Skin epidermis (tissue), 12 donors: ENCODE data around the gene MAML3.
A peak's percentile ranks its signal among the peaks of the same experiment; 100 is the strongest.

Source experiments
- H3K27ac ChIP-seq, 21 experiments: fragments of 200-600 bp; sonication (generic) in 11 of 21; one replicate each; pipeline ENCODE4 v1.5.0; 2020; ENCODE audit warnings: mild to moderate bottlenecking in 3 of 21, inconsistent platforms in 2 of 21, moderate library complexity in 2 of 21
- H3K4me3 ChIP-seq, 7 experiments: fragments of 200-600 bp; sonication (generic) in 2 of 7; one replicate each; pipeline ENCODE4 v1.5.0; 2020; ENCODE audit warnings: inconsistent platforms in 2 of 7, mild to moderate bottlenecking in 2 of 7, moderate library complexity in 1 of 7

Gene MAML3

DNA sequence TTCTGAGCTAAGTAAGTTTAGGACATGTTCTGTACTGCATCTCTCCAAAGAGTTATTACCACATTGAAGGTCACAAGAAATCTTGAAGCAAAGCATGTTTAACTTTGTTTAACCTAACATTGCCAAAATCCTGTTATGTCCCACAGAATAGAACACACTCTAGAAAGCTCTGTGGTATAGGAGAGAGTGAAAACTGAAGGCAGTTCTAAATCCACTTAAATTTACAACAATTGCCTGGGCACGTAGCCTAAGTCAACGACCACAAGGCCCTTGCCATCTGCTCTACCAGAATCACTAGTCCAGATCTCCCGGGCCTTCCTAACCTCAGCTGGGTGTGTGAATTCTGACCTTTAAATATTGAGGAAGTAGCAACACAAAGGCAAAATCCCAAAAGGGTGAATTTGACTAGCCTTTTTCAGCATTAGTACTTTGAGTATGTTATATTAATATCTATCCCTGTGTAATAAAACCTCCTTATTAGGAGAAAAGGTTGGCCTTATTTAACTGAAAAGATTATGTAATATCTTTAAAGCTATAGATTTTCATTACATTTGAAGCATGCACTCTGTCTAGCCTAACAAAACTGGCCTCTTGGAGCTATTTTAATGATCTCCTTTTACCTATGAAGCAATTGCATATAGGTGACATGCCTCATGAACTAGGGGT, 4.5 kb upstream of the MAML3 start:
- Histone ChIP-seq H3K4me3 (no peak overlapping the region), H3K27ac (peak overlapping the region in 1 of 21 experiments; percentile 25)

DNA sequence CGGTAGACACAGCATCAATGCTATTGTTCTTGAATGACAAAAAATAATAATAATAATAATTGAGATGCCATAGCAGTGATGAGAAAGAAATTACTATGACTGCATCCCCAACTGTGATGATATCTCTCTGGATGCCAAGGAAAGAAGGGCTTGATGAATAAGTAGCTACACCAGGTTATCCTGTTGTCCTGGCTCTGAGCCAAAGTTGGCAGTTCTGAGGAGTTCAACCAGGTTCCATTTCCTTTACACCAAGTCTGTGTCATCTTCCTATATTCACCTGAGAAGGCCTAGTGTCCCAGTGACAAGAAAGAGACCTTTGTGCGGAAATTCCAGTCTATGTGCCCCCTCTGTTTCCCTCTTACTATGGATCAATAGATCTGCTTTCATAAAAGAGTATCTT, 3.4 kb upstream of the MAML3 start:
- H3K27ac ChIP-seq, result peak overlapping the region in 1 of 21 experiments; percentile 38
- H3K4me3 ChIP-seq, result no peak overlapping the region

DNA sequence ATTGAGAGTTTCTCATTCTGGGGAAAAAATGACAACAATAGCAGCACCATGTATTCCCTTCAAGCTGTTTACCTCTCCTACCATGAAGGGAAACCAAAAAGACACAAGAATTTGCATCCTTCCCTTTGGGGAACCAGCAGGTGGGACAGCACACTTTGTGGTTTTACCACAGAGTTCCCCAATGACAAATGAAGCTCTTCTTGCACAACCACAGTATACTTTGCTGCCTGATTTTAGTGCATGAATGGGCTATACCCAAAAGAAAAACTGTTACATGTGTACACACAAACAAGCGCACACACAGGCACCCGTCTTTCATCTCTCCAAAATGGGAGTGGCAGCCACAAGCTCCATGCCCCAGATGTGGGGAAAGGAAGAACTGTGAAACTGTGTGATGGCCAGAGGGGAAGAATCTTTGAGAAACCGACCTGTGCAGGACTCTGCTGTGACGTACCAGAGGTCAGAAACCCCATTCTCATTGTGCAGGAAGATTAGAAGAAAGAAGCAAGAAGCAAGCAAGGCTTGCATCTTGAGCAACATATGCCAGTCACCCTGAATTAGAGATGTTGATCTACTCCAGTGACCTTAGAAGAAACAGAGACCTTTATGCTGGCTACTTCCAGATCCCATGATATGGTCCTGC, 2.7 kb upstream of the MAML3 start:
- Histone ChIP-seq H3K4me3 (no peak overlapping the region), H3K27ac (peak overlapping the region in 1 of 21 experiments; percentile 10)

DNA sequence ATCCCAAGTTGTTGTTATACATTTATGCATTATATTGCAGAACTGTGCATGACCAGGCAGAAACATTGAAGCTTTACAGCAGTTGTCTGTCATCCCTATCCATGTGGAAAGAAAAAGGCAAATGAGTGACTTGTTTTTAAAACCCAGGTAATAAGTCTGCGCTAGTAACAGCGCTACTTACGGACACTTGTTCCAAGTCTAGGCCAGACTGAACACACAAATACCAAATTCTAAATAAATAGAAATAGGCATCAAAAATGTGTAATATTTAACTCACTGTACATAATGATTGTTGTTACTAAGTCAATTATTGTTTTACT, 548 bp upstream of the MAML3 start:
- H3K27ac ChIP-seq, result peak overlapping the region in 20 of 21 experiments; percentile 77 to 100 (median 94)
- H3K4me3 ChIP-seq, result peak overlapping the region; percentile 68 to 91 (median 82)

DNA sequence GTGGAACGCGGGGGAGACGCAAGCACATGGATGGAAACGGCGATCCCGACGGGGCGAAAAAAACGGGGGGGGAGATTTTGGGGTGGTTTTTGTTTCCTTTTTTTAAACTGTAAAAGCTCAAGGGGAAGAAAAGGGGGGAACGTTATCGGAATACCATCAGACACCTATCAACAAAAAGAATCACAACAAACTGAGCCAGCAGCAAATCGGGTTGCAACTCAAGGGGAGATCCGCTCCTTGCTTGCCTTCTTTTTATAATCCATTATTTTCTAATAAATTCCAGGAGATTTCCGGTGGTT, 616 bp downstream of the MAML3 start:
- peak overlapping the region; percentile 36 to 100 (median 93) for H3K27ac ChIP-seq
- peak overlapping the region; percentile 68 to 91 (median 82) for H3K4me3 ChIP-seq

DNA sequence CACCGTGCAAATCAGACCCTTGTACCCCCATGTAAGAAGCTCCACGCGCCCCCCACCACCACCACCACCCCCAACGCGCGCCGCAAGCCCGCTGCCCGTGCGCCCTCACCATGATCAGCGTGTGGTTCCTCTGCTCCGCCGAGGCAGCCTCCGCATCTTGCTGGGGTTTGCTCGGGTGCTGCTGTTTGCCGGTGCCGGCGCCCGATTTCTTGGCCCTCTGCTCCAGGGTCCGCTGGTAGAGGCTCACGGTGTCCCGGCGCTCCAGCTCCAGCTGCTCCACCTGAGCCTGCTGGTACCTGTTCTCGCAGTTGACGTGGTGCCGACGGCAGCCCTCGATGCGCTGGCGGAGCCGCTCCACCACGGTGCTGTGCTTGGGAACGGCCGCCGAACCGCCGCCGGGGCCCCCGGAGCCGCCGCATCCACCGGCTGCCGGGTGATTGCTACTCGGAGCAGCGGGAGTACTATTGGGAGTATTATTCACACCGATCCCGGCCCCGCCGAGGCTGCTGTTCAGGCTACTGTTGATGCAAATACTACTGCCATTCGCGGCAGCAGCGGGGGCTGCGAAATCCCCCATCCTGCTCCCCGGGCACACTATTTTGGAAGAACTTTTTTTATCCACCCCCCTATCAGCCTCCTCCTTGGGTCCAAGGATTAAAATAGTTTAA, 1.1 kb downstream of the MAML3 start:
- peak overlapping the region; percentile 68 to 91 (median 82) for H3K4me3 ChIP-seq

DNA sequence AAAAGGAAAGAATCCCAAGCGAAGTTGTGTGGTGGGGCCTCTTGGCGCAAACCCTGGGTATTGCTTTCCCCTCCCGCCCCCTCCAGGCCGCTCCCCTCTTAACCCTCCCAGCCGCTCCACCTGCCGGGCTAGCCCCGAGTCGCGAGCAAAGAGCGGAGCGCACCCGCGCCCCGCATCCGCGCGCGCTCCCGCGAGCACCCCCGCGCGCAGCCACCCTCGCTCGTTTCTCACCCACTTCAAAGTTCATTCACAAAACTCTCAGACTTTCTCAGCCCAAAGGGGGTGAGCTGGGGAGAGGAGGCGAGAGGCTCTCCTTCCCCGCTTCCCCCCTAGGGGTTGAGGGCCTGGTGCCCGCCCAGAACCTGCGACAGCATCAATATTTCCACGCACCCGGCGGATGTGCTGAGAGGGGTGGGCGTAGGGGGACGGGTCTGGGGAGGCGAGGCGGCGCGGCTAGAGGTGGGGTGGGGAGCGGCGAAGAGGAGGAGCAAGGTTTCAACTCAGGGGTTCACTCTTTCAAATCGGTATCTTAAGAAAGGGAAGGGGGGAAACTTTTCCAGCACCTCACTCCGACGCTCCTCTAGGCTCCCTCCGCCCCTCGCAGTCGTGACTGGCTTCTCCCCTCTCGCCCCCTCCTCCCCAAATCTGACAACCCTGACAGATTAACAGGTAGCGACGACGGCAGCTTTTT, 1.8 kb downstream of the MAML3 start:
- Histone ChIP-seq H3K27ac (peak overlapping the region; percentile 36 to 100 (median 93)), H3K4me3 (peak overlapping the region; percentile 68 to 91 (median 82))

More for the DNA sequence above, 1.1 kb downstream of the MAML3 start:
- peak overlapping the region; percentile 36 to 100 (median 93) for H3K27ac ChIP-seq

DNA sequence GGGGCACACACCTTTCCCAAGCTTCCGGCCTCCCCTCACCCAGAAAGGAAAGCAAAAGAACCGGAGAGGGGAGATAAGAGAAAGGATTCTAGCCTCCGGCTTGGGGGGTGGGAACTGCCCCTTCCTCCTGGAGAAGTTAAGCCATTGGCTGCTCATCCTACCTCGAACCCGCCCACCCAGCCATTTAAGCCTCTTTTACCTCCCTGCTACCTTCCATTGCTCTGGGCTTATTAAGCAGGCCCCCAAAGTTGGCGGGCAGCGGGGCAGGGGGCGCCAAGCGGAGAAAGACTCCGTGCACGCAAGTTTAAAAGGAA, 2.3 kb downstream of the MAML3 start:
- peak overlapping the region; percentile 77 to 100 (median 93) for H3K27ac ChIP-seq
- H3K4me3 ChIP-seq, result peak overlapping the region; percentile 68 to 91 (median 82)

DNA sequence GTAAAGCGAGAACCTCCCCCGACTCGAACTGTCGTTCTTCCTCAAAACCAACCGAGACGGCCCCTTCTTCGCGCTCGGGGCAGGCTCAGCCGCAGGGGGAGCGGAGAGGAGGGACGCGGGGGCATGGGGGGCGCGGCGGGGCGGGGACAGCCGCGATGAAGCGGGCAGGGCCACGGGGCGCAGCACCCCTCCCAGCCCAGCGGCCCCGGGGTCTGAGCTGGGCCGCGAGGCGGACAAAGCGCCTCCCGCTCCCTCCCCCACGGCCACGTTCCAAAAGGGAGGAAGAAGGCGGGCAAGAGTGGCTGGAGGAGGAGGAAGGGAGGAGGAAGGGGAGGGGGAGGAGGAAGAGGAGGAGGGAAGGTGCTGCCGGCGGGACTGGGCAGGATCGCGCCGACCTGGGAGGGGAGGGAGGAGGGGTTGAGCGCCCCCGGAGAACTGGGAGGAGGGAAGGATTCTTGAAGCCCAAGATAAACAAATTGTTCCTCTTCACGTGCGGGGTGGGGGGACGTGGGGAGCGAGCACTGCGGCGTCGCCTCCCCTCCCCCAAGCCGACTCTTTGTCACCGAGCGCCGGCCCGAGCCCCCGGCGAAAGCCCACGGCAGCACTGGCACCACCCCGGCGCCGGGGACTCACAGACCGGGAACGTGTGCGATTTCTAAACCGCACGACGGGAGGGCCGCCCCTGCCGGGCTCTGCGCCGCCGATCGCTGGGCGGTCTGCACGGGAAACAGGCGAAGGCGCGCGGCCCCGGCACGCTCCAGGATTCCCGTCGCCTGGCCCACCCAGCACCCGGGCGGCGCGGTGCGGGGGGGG, 2.9 kb downstream of the MAML3 start:
- H3K27ac ChIP-seq, result peak overlapping the region; percentile 77 to 100 (median 93)

DNA sequence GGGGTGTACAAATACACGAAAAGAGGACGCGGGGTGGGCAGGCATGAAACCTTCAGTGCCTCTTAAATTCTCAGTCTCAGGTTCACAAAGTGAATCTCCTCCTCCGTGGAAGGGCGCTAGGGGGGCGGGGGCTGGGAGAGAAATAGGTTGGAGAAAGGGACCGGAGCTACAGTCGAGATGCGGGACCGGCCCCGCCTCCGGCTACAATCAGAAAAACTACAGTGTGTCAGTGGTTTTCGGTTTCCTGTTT, 3.4 kb downstream of the MAML3 start:
- peak overlapping the region; percentile 68 to 91 (median 82) for H3K4me3 ChIP-seq
- H3K27ac ChIP-seq, result peak overlapping the region; percentile 77 to 100 (median 93)

More for the DNA sequence above, 2.9 kb downstream of the MAML3 start:
- peak overlapping the region; percentile 68 to 91 (median 82) for H3K4me3 ChIP-seq

DNA sequence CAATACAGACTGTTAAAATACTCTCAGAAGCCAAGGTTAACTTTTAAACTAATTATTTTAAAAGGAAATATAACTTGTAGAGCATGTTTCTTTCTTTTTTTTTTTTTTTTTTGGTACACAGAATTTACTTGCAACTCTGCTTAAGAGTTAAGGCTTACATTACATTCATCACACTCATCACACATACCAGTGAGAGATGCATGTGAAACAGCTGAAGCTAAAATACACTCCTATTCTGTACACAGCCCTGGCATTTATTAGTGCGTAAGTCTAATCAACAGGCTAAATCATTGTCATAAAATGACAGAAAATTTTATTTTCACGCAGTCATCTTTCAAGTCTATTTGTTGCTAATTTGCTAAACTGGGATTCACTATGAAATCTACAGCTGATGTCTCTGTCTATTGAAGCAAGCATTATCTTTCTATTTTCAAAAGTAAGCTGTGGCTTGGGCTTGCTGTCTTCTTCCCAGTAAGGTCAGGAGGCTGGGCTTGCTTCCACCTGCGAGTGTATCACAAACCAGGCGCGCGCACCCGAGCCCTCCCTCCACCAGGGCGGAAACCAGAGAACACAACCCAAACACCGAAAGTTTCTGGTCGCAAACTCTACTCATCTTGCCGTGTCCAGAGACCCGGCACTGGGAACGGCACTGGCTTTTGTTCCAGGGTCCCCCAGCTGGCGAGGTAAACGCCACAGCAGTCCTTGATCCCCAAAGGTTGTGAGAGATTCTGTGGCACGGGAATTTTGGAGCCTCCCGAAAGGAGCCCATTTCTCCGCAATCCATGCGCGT, 3.9 kb downstream of the MAML3 start:
- peak overlapping the region; percentile 68 to 91 (median 82) for H3K4me3 ChIP-seq
- H3K27ac ChIP-seq, result peak overlapping the region; percentile 77 to 100 (median 93)

DNA sequence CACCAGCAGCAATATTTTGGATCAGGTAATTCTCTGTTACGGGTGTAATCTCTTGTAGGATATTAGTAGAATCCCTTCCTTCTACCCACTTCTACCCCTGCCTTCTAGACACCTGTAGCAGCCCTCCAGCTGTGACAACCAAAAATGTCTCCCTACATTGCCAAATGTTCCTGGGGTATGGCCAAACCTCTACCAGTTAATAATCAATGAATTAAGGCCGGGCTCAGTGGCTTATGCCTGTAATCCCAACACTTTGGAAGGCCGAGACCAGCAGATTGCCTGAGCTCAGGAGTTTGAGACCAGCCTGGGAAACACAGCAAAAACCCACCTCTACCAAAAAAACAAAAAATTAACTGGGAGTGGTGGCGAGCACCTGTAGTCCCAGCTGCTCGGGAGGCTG, 9.9 kb downstream of the MAML3 start:
- H3K27ac ChIP-seq, result no peak overlapping the region

DNA sequence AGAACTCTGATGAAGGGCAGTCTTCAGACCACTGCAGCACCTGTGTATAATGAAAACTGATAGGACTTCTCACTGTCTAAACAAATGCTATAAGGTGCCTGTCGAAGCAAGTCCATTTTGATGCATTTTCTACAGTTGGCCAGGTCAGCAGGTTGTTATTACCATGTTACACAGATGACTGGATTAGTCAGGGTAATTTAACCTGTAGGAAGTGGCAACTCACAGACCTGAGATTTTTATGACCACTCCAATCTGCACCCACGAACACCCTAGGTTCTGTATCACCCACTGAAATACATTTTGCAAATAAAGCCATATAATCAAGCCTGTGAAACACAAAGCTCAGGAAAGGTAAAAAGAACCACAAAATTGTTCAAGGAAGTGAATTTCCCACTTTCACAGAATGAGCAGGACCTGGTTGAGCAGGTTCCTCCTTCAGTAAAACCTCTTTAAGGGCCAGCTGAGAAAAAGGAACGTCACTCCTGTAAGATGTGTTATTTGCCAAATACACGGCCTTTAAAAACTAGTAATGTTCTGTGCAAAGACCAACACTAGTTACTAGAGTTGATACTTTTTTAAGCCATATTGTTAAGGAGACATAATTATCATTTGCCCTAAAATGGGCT, 12.7 kb downstream of the MAML3 start:
- peak overlapping the region in 2 of 21 experiments; percentile 13 to 42 for H3K27ac ChIP-seq
- H3K4me3 ChIP-seq, result no peak overlapping the region

More for the DNA sequence above, 9.9 kb downstream of the MAML3 start:
- no peak overlapping the region for H3K4me3 ChIP-seq

DNA sequence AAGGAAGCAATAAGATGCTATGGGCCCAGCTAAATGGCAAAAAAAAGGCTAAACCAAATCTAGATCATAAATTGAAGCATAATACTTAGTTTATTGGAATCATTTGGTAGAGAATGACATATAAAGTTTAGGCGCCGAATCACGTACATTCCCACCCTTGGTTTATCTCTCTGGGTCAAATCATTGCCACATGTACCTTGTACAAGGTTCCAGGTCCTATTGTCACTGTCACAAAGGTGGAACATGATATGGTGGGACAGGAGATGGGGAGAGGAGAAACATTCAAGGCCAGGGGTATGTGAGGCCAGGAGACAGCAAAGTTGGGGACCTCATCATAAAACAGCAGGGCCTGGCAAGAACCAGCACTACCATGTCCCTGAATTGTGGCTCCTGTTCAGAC, 13.4 kb downstream of the MAML3 start:
- no peak overlapping the region for H3K4me3 ChIP-seq
- peak overlapping the region in 2 of 21 experiments; percentile 13 to 18 for H3K27ac ChIP-seq

DNA sequence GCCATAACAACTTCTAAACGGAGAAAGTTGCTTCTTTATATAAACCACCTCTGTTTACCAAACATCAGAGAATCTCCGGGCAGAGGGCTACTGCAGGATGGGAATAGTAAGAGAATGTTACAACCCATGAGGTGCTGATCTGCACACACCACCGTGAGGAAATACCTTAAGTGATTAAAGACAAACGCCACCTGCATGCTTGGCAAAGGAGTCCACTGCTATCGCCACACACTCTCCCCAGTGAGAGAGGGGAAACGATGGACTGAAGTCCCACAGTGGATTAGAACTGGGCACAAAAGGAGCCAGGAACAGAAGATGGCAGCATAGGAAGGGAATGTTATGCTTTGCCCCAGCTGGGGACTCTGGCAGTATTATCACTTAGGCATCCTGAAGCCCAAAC, 15.6 kb downstream of the MAML3 start:
- no peak overlapping the region for H3K27ac ChIP-seq
- no peak overlapping the region for H3K4me3 ChIP-seq

DNA sequence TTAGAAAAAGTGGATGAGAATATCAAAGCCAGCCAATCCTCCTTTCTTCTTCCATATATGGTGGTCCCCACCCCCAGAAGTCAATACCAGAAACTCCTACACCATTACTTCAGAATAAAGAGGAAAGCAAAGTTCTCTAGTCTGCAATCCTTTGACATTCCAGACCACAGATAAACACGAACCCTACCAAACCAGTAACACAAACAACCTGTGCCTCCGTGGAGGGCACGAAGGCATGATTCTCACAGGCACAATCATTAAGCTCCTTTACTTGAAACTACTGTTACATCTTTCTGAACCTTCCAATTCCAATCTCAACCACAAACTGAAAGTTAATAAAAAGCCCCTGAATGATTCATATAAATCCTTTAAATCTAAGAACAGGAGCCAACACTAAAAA, 16.3 kb downstream of the MAML3 start:
- no peak overlapping the region for H3K4me3 ChIP-seq
- no peak overlapping the region for H3K27ac ChIP-seq

DNA sequence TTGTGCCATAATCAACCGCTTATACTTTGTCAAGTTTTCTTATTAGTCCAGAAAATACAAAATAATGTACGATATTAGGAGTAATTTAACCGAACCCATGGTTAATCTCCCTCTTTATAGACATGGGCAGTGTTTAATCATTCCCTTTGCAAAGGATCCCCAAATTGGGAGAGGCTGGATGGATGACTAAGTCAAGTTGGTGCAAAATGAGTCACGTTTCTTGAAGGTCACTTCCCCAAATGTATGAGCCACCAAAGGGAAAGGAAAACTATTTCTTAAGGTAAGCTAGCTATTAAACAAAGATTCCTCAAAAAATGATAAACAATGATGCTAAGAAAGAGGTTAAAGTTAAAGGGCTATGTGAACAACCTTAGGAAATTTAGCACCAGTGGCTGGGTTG, 17.5 kb downstream of the MAML3 start:
- H3K4me3 ChIP-seq, result no peak overlapping the region
- no peak overlapping the region for H3K27ac ChIP-seq

DNA sequence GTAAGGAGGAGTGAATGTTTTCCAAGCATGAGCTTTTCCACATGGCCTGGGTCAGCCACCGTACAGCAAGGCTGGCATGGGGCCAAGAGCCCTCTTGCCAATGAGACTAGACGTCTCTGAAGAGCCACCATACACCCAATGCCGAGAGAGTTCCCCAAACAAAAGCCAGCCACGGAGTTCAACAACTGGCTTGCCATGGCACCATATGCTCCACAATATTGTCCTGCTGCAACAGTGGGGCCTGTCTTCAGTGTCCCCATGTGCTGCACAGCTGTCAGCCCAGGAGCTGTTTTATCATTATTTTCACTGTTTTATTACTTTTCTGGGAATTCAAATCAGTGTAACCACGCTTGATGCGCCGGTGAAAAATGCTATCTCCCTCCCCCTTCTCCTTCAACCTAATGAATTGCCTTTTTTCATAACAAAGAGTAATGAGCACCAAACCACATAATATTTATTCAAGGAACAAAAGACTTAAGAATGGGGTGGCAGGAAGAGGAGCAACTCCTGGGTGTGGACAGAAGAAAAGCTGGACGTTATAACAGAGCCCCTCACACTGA, 18.4 kb downstream of the MAML3 start:
- H3K27ac ChIP-seq, result peak overlapping the region in 1 of 21 experiments; percentile 2

More for the DNA sequence above, 18.4 kb downstream of the MAML3 start:
- H3K4me3 ChIP-seq, result no peak overlapping the region
